Neural progenitor cell (in vitro differentiated cells): Measurements from ENCODE around the gene FOXN3. TPM values are rescaled to one million over a fixed set of nuclear protein-coding genes. Genes with fewer than 3 reads are reported as not detected.

Source experiments
- DNase-seq: peaks from one replicate; pipeline ENCODE4 v3.0.0-alpha.2; 2016; ENCODE audit warnings: low spot score
- H2AFZ ChIP-seq: fragments of 200-600 bp; sonication (generic); replicated peaks from 2 replicates; pipeline ENCODE4 v1.6.1; 2016; ENCODE audit warnings: antibody characterized with exemption
- H3F3A ChIP-seq: fragments of 200-600 bp; sonication (generic); 2 replicates; pipeline ENCODE4 v1.6.1; 2016; ENCODE audit warnings: antibody characterized with exemption, low read depth
- H3K27ac ChIP-seq: fragments of 200-600 bp; sonication (generic); 2 replicates; pipeline ENCODE4 v1.5.1; 2016; ENCODE audit warnings: mild to moderate bottlenecking
- H3K27me3 ChIP-seq: fragments of 200-600 bp; sonication (generic); 2 replicates; pipeline ENCODE4 v1.6.1; 2016; ENCODE audit warnings: mild to moderate bottlenecking, moderate library complexity
- H3K36me3 ChIP-seq: fragments of 200-600 bp; sonication (generic); 2 replicates; pipeline ENCODE4 v1.5.1; 2016
- H3K4me1 ChIP-seq: fragments of 200-600 bp; sonication (generic); 2 replicates; pipeline ENCODE4 v1.6.1; 2016; ENCODE audit warnings: mixed run types
- H3K4me2 ChIP-seq: fragments of 200-600 bp; sonication (generic); 2 replicates; pipeline ENCODE4 v1.6.1; 2016
- H3K4me3 ChIP-seq: fragments of 200-600 bp; sonication (generic); 2 replicates; pipeline ENCODE4 v1.5.1; 2016
- H3K79me2 ChIP-seq: fragments of 200-600 bp; sonication (generic); 2 replicates; pipeline ENCODE4 v1.6.1; 2016; ENCODE audit warnings: low read depth
- H3K9ac ChIP-seq: fragments of 200-600 bp; sonication (generic); 2 replicates; pipeline ENCODE4 v1.6.1; 2016
- H3K9me3 ChIP-seq: fragments of 200-600 bp; sonication (generic); 2 replicates; pipeline ENCODE4 v1.5.1; 2016; ENCODE audit warnings: low read depth
- H4K20me1 ChIP-seq: fragments of 200-600 bp; sonication (generic); 2 replicates; pipeline ENCODE4 v1.6.1; 2016; ENCODE audit warnings: low read depth
- H3K27ac Mint-ChIP-seq: 3 replicates; pipeline ENCODE4 v1.8.0; 2021; ENCODE audit warnings: mixed read lengths
- H3K27me3 Mint-ChIP-seq: 2 replicates; pipeline ENCODE4 v1.8.0; 2022; ENCODE audit warnings: low read depth, mild to moderate bottlenecking, inconsistent platforms, moderate library complexity, mixed read lengths; ENCODE audit not compliant: insufficient read depth
- H3K36me3 Mint-ChIP-seq: 3 replicates; pipeline ENCODE4 v1.8.0; 2021; ENCODE audit warnings: mixed read lengths
- H3K4me1 Mint-ChIP-seq: 3 replicates; pipeline ENCODE4 v1.8.0; 2021; ENCODE audit warnings: mixed read lengths
- H3K4me3 Mint-ChIP-seq: 3 replicates; pipeline ENCODE4 v1.8.0; 2021; ENCODE audit warnings: mild to moderate bottlenecking, moderate library complexity, mixed read lengths
- H3K9me3 Mint-ChIP-seq: 3 replicates; pipeline ENCODE4 v1.8.0; 2020; ENCODE audit warnings: mixed read lengths
- CTCF ChIP-seq: fragments of 200-600 bp; sonication (generic); IDR thresholded peaks from 2 replicates; pipeline ENCODE4 v1.5.1; 2017; ENCODE audit warnings: antibody characterized with exemption, mild to moderate bottlenecking
- EZH2 ChIP-seq: fragments of 200-600 bp; sonication (generic); IDR thresholded peaks from 2 replicates; pipeline ENCODE4 v1.6.1; 2017; ENCODE audit warnings: antibody characterized with exemption, mild to moderate bottlenecking, moderate library complexity
- EZH2phosphoT487 ChIP-seq: fragments of 200-600 bp; sonication (generic); IDR thresholded peaks from 2 replicates; pipeline ENCODE4 v1.6.1; 2017; ENCODE audit warnings: antibody characterized with exemption
- total RNA-seq: library from RNA; depleted of rRNA; stranded (reverse); fragments of >200 nt; gene quantifications from 2 replicates; pipeline ENCODE4 v1.2.3, GENCODE V29; 2015; ENCODE audit warnings: low replicate concordance

FOXN3 gene
- total RNA-seq, 1 donor from 2014 or later: 39.5 TPM

DNA sequence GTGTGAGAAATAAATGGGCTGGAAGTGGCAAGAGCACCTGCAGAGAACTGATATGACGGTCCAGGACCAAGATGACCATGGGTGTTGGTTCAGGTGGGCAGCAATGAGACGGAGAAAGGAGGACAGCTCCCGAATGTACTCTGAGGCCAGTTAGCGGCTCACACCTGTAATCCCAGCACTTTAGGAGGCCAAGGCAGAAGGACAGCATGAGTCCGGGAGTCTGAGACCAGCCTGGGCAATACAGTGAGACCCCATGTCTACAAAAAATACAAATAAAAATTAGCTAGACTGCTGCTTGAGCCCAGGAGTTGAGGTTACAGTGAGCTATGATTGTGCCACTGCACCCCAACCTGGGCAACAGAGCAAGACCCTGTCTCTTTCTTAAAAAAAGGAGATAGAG is 60.1 kb downstream of the FOXN3 start:
- H3K4me1 ChIP-seq: peaks cover 20% of the 10 kb centered on the region
- no peak overlapping the region for H3K27ac ChIP-seq
- H3K4me3 ChIP-seq: no peak overlapping the region
- H3F3A ChIP-seq: peaks cover 13% of the 10 kb centered on the region
- Mint-ChIP-seq H3K4me3 (no peak overlapping the region), H3K36me3 (no peaks in the 10 kb centered on the region), H3K9me3 (no peaks in the 10 kb centered on the region), H3K27me3 (peaks cover 6% of the 10 kb centered on the region), H3K27ac (no peak overlapping the region), H3K4me1 (peaks cover 16% of the 10 kb centered on the region)
- no peak overlapping the region for H3K4me2 ChIP-seq
- DNase-seq: no peak
- H3K27me3 ChIP-seq: no peaks in the 10 kb centered on the region
- H3K9me3 ChIP-seq: no peaks in the 10 kb centered on the region
- no peak overlapping the region for H3K9ac ChIP-seq
- TF ChIP-seq EZH2phosphoT487 (no peak), EZH2 (no peak), CTCF (no peak)
- H3K36me3 ChIP-seq: no peaks in the 10 kb centered on the region
- H2AFZ ChIP-seq: no peak overlapping the region
- H4K20me1 ChIP-seq: no peaks in the 10 kb centered on the region
- peaks cover 67% of the 10 kb centered on the region for H3K79me2 ChIP-seq

- H3K79me2 ChIP-seq: peaks cover 69% of the 10 kb centered on the region
- Mint-ChIP-seq H3K9me3 (no peaks in the 10 kb centered on the region), H3K27me3 (peaks cover 6% of the 10 kb centered on the region), H3K4me3 (no peak overlapping the region), H3K36me3 (no peaks in the 10 kb centered on the region), H3K27ac (no peak overlapping the region), H3K4me1 (peaks cover 20% of the 10 kb centered on the region)
- H3K4me3 ChIP-seq: no peak overlapping the region
- no peaks in the 10 kb centered on the region for H4K20me1 ChIP-seq
- peaks cover 24% of the 10 kb centered on the region for H3K4me1 ChIP-seq
- no peak overlapping the region for H3K9ac ChIP-seq
- no peak for DNase-seq
- H3K36me3 ChIP-seq: no peaks in the 10 kb centered on the region
- H3K4me2 ChIP-seq: no peak overlapping the region
- peaks cover 17% of the 10 kb centered on the region for H3F3A ChIP-seq
- H3K27me3 ChIP-seq: no peaks in the 10 kb centered on the region
- no peaks in the 10 kb centered on the region for H3K9me3 ChIP-seq
- no peak for TF ChIP-seq EZH2
- no peak for TF ChIP-seq EZH2phosphoT487
- TF ChIP-seq CTCF: no peak
- no peak overlapping the region for H2AFZ ChIP-seq
- H3K27ac ChIP-seq: no peak overlapping the region
Observed at GRCh38 chr14:89356496-89356895, 60.5 kb downstream of the FOXN3 start.

GRCh38 chr14:89353766-89354113 is 63.3 kb downstream of the FOXN3 start:
- Histone ChIP-seq H3K4me3 (no peak overlapping the region), H3K9ac (no peak overlapping the region), H3K27me3 (no peaks in the 10 kb centered on the region), H4K20me1 (peaks cover 8% of the 10 kb centered on the region), H2AFZ (no peak overlapping the region), H3K27ac (no peak overlapping the region), H3K4me2 (no peak overlapping the region), H3K36me3 (no peaks in the 10 kb centered on the region), H3K79me2 (peaks cover 68% of the 10 kb centered on the region), H3F3A (peaks cover 42% of the 10 kb centered on the region), H3K9me3 (no peaks in the 10 kb centered on the region), H3K4me1 (peaks cover 45% of the 10 kb centered on the region)
- no peak for DNase-seq
- Mint-ChIP-seq H3K4me3 (no peak overlapping the region), H3K9me3 (no peaks in the 10 kb centered on the region), H3K36me3 (peaks cover 14% of the 10 kb centered on the region), H3K27me3 (peaks cover 2% of the 10 kb centered on the region), H3K4me1 (peaks cover 46% of the 10 kb centered on the region), H3K27ac (no peak overlapping the region)
- TF ChIP-seq EZH2 (no peak), EZH2phosphoT487 (no peak), CTCF (no peak)
